NCI-H345 (cell line): Measurements from ENCODE around the gene SEC14L2.
"Not testable (repeated sequence)": the region's sequence is repeated elsewhere in the genome, so short reads cannot be mapped to it uniquely, and the experiment has no call there.

Experiments
- DNase-seq: peaks from one replicate; lab custom pipeline; 2025; lab: John Stamatoyannopoulos, UW

The SEC14L2 gene

DNA sequence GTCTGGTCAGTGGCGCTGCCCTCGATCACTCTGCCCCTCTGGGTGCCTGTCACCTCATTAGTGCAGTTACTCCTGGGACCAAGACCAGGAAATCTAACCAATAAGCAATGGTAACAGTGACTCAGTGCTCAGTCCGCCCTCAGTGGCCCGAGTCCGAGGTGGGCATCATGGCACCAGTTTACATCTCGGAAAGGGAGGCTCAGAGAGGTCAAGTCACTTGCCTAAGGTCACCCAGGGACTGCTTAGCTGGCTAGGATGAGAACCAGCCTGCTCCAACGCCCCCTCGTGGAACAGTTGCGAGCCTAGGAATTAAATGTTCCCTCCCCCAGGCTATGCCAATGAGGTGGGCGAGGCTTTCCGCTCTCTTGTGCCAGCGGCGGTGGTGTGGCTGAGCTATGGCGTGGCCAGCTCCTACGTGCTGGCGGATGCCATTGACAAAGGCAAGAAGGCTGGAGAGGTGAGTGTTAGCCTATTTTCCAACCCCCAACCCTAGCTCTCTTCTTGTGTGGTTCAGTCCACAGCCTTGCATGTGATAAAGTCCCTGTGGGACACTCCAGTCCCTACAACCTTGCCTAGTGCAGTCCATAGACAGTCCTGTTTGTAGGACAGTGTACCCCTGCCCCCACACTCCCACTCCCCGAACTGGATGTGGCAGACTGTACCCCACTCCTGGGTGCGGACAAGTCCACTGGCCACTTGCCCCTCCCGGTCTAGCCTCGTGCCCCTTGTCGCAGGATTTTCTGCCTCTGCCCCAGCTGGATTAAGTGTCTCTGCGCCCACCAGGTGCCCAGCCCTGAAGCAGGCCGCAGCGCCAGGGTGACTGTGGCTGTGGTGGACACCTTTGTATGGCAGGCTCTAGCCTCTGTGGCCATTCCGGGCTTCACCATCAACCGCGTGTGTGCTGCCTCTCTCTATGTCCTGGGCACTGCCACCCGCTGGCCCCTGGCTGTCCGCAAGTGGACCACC, 29.9 kb downstream of the SEC14L2 start:
- DNase-seq: peak; percentile 58

DNA sequence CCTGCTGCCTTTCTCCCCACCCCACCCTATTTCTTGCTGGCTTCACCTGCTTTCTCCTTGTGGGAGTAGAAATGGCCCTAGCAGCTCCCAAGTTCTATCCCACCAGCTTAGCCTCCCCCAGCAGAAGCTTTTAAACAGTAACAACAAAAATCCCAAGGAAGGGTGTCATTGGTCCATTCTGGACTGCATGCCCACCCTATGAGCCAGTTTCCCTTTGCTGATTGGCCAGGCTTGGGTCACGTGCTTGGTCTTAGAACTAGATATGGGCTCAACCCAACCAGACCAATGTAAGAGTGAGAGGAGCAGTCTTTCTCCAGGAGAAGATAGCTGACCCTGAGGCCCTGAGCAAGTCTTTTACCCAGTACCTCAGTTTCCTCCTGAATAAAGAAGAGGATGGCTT, 31.1 kb downstream of the SEC14L2 start:
- DNase-seq: no peak

DNA sequence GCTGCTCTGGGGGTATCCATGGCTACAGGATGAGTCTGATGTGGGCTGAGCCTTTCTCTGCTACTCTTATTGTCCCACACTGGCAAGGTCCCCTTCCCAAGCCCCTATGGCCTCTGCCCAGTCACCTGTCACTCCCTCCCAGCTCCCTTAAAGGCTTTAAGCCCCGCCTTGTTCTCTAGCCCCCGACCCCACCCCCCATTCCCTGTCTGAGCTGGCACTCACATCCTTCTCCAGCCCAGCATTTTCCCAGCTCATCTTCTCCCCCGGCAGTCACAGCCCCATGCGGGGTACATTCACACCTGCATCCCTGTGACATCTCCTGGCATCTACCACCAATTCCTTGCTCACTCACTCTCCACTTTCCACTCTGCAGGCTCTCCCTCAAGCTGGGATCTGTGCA, 33.1 kb downstream of the SEC14L2 start:
- DNase-seq: no peak

DNA sequence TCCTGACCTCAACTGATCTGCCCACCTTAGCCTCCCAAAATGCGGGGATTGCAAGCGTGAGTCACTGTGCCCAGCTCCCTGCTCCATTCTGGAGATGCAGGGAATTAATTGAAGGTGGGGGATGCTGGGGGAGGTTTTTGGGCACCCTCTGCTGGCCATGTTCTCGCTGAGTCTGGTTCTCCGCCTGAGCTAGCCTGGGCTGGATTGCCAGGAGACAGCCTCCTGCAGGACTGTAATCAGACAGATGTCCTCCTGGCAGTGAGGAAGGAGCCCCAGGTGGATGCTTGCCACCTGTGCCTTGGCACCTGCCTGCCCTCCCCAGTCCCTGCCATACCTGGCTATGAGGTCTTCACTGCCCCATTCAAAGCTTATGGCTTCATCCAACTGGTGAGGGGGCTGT, 34.1 kb downstream of the SEC14L2 start:
- DNase-seq: no peak

DNA sequence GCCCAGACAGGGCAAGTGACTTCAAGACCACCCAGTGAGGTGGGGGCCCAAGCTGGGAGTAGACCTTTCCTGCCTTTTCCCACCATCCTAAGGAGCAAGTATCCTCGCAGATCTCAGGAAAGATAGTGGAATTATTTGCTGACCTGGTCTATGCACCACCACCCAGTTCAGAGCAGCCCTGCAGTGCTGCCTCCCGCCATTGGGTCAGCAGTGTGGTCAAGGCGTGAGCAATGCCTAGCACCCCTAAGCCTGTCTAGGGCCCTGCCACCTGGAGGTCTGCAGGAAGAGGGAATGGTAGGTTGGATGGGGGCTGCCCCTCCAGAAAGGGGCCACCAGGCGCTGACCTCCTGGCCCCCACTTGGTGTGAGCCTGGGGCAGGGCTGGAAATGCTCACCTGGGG, 35.3 kb downstream of the SEC14L2 start:
- no peak for DNase-seq

DNA sequence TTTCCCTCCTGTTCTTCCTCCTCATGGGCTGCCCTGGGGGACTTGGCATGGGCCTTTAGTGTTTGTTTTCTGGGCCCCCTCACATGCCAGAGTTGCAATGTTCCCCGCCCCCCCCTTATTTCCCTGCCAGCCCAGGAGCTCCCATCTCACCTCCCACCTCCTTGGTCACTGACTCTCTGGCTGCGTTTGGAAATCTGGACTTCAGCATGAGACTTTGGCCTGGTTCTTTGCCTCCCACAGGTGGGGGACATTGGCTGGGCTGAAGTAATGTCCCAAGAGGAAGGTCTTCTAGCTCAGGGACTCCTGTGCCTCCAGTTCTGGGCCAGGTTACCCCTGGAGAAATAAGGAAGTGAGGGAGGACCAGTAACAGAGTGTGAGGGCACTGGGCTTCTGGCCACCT, 35.7 kb downstream of the SEC14L2 start:
- DNase-seq: no peak

DNA sequence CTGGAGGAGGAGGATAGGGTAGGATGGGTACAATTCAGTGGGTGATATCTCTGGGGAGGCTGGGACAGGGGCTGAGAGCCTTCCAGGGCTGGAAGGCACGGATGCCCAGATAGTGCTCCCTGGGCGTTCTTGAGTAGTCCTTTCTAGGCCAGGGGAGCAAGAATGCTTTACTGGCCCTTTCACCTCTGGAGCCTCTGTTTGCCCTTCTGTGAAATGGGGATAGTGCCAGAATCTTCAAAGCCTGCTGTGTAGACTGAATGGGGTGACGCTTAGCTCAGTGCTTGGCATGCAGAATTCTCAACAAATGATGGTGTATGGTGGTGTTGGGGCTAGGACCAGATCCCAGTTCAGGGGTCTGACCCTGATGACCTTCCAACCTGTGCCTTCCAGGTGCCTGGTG, 36.4 kb downstream of the SEC14L2 start:
- DNase-seq: no peak

DNA sequence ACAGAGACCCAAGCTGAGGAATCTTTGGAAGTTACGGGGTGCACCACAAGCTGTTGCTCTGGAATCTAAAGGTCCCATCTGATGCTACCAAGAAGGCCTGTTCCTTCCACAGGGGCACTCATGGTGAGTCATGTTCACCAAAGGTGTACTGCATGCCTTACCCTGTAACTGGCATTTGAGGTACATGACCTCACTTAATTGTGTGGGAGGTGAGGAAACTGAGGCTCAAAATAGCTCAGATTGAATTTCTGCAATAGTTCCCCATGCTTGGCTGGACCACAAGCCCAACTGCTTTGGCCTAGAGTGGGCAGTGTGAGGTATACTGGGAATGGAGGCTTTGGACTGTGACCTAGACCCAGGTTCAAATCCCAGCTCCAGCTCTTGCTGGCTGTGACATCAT, 37.0 kb downstream of the SEC14L2 start:
- DNase-seq: no peak

DNA sequence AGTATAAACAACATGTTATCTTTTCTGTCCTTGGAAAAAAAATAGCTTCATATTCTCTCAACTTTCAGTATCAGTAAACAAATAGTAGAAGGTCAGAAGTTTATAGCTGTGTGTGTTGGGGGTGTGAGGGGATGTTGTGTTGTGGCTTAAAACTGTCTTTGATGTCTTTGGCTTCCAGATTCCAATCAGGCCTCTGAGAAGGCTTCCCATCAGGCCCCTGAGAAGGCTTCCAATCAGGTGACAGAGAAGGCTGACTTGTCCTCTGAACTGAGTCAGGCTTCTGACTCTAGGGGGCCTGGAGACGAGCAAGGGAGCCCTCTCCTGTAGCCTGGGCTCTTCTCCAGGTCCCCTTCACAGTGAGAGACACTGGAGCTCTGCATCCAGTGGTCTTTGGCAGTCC, 38.0 kb downstream of the SEC14L2 start:
- no peak for DNase-seq

DNA sequence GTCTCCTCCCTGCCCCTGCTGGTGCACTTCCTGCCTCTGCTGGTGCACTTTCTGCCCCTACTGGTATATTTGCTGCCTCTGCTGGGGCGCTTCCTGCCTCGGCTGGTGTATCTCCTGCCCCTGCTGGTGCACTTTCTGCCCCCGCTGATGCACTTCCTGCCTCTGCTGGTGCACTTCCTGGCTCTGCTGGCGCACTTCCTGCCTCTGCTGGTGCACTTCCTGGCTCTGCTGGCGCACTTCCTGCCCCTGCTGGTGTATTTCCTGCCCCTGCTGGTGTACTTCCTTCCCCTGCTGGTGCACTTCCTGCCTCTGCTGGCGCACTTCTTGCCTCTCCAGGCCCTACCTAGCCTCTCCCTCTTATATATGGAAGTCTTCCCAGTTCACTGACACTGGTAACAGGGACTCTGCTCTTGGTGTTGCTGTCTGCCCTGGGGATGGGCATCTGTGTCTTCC, 38.9 kb downstream of the SEC14L2 start:
- no peak for DNase-seq

DNA sequence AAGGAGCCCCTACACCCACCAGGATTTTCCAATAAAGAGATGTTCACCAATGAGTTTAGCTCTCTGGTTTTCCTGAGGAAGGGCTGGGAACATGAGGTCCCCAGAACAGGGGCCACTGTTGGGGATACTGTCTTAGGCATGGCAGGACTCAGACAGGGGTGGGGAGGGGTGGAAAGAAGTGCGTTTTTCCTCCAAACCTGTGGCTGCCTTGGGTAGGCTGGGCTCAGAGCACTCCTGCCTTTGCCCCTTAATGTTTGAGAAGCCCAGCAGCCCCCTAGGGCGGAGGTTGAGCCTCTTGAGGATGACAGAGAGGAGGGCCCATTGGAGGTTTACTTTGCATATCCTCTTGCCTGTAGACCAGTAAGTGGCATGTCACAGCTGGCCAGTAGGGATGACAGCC, 39.4 kb downstream of the SEC14L2 start:
- no peak for DNase-seq

DNA sequence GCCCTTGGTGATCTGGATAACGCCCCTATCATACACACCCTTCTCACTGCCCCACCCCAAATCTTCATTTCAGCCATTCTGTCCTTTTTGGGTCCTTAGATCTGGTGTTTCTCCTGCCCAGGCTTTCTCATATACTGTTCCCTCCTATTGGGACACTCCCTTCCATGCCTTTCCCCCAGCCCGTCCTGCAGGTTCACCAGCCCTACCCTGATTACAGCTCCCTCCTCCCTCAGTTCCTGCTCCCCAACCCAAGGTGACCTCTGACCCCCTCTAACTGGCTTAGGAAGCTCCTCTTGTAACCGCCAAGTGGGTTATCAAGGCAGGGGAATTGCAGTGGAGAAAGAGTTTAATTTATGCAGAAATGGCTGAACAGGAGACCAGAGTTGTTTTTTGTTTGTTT, 41.7 kb downstream of the SEC14L2 start:
- no peak for DNase-seq

DNA sequence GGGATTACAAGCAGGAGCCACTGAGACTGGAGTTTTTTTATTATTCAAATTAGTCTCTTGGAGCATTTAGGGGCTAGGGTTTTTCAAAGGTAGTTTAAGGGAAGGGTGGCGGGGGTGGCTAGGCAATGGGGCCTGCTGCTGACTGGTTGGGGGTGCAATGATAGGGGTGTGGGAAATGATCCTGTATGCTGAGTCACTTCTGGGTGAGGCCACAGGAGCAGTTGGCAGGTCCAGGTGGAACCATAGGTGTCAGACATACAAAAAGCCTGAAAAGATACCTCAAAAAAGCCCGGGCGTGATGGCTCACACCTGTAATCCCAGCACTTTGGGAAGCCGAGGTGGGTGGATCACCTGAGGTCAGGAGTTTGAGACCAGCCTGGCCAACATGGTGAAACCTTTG, 42.4 kb downstream of the SEC14L2 start:
- no peak for DNase-seq

DNA sequence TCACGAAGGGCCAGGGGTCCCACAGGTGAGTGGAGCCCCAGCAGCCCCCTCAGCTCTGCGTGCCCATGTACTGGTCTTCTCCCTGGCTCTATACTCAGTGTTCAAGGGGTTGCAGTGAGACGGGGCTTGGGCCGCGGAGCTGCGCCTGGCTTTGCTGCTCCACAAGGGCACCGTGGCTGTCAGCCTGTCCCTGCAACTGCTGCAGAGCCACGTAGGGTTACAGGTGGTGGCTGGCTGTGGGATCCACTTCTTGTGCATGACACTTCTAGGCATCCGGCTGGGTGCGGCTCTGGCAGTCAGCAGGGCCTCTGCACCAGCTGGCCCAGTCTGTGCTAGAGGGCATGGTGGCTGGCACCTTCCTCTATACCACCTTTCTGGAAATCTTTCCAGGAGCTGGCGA, 43.0 kb downstream of the SEC14L2 start:
- DNase-seq: no peak

DNA sequence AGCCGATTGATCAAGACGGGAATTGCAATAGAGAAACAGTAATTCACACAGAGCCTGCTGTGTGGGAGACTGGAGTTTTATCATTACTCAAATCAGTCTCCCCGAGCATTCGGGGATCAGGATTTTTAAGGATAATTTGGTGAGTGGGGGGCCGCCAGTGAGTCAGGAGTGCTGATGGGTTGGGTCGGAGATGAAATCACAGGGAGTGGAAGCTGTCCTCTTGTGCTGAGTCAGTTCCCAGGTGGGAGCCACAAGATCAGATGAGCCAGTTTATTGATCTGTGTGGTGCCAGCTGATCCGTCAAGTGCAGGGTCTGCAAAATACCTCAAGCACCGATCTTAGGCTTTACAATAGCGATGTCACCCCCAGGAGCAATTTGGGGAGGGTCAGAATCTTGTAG, 44.3 kb downstream of the SEC14L2 start:
- DNase-seq: no peak

DNA sequence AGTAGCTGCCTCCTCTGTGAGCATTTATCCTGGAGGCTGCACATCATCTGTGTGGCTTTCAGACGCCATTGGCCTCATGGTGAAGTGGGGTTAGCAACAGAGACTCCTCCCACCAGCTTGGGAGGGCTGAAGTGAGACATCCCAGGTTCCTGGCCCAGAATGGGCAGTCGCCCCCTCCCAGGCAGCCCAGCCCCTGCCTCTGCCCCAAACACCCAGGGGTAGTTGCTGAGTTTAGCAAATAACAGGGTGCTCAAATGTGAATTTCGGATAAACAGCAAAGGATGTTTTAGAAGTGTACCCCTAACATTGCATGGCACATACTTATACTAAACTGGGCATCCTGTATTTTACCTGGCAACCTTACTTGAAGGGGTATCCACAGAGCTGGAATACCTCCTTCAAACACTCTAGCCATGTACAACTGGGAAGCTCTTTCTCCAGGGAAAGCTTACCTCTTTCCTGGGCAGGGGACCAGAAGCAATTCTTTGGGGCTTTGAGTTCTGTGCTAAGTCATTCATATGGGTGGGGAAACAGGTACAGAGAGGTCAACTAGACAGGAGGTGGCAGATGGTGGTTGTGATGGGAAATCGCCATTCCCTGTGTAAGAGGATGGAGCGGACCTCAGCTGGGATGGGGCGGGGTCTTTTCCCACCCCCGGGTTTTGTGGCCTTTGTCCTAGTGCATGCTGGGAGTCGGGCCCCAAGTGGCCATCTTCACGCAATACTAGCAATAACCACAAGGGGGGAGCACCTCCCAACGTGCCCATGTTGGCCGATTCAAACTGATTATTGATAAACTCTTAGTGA, 48.0 kb downstream of the SEC14L2 start:
- peak; percentile 60 for DNase-seq

DNA sequence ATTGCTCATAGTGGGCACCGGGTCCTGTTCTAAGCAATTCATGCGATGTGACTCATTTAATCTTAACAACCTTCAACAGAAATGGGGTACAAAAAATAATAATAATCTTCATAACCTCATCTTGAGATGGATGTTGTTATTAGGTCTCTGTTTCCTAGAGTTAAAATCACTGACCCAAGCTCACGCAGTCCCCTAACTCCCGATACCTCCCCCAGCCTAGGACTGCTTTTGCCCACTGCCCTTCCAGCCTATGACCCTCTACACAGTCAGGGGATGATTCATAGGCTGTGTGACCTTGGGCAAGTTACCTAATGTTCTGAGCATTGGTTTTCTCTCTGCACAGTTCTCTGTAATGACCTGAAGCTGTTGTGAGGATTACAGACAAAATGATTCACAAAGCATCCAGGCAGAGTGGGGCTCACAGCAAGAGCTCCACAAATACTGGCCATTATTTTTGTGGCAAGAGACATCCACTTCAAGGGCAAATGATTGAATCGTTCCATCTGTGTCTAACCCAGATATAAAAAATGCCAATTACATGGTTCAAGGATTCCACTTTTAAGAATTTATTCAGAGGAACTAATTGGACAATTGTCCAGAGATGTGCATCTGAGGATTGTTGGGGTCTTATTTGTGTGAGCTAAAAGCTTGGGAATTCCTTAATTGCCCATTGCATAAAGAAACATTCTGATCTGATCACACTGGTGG, 48.8 kb downstream of the SEC14L2 start:
- no peak for DNase-seq

DNA sequence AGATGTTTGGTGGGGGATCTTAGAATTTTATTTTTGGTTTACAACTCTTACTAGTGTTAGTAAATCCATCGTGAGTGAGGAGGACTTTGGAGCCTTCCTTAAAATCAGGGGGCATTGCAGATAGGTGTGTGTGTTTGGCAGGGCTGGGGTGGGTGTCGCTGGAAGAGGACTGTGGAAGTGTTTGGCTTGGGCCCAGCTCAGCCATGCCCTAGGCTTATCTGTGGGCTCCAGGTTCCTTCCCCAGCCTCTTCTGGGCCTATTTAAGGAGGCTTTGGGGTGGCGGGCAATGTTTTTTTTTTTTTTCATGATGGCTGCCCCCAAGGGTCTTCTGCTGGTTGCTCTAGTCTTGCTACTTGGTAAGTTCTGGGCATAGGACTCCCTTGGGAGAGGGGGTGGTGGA, 50.8 kb downstream of the SEC14L2 start:
- DNase-seq: no peak

DNA sequence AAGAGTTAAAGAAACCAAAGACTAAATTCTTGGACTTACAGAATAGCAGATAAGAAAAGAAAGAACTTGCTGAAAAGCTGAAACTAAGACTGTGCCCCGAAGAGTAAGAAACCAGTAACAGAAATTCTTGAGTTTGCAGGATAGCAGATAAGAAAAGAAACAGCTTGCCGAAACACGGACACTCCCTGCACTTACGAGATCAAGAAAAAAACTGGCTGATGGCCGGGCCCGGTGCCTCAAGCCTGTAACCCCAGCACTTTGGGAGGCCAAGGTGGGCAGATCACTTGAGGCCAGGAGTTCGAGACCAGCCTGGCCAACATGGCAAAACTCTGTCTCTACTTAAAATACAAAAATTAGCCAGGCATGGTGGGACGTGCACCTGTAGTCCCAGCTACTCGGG, 54.7 kb downstream of the SEC14L2 start:
- DNase-seq: not testable (repeated sequence)

DNA sequence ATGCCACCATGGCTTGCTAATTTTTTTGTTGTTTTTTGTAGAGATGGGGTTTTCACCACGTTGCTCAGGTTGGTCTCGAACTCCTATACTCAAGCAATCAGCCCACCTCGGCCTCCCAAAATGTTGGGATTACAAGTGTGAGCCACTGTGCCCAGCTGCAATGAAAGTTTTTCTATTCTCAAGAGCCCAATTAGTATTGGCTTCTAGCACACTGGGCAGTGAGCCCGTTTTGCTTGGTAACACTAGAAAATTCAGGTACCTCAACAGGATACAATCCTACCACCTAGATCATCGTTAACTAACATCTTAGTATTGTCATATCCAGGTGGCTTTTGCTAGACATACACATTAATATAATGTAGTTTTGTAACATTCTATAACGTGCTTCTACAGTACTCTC, 56.0 kb downstream of the SEC14L2 start:
- no peak for DNase-seq

DNA sequence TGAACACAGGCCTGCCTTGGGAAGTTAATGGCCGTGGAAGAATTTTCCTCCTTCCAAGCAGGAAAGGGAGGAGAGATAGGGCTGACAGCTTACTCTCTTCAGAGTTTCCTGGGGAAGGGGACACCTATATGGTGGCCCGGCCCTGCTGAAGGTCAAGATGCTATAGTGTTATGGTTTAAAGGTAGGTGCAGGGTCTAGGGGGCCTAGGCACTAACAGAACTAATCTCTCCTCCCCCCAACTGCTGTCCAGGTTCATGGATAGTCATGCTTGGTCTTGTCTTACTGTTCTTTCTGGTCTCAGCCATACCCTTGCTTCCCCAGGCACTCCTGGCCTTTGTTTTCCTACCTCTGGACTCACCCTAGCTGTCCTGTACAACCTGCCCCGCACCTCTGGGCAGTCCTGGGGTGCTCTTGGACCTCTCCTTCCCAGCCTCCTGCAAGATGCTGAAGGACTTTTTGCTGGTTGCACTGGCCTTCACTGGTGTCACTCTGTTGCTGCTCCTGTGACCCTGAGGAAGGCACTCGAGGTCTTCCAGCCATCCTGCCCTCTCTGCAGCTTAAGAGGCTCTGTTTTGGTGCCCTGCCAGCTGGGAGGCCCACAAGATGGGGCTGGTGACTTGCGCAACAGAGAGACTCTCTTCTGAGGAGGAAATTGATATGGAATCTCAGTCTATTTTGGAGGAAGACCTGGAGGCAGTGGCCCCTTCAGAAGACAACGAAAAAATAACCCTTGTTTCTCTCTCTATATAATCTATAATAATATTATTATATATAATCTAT, 57.1 kb downstream of the SEC14L2 start:
- DNase-seq: peak; percentile 2
